PFSK-1 (cell line): ENCODE measurements around the gene FCSK.

Experiments used
- FOXP2 ChIP-seq: optimal IDR thresholded peaks from 2 replicates; pipeline ENCODE3; 2011; ENCODE audit warnings: borderline replicate concordance, control low read depth, inconsistent platforms; ENCODE audit not compliant: insufficient read depth; ENCODE audit errors: extremely low read length, extremely low read depth
- POLR2AphosphoS5 ChIP-seq: IDR thresholded peaks from 2 replicates; pipeline ENCODE4 v1.6.1; 2012; ENCODE audit warnings: low read depth, mild to moderate bottlenecking, control low read depth, low read length, moderate library complexity
- REST ChIP-seq, 2 experiments: IDR thresholded peaks; 2 replicates each; pipeline versions ENCODE4 v1.6.1 to v1.8.0; 2011 to 2012; ENCODE audit warnings: low read depth in 2 of 2, low read length in 2 of 2, control low read depth in 1 of 2, inconsistent platforms in 1 of 2, mild to moderate bottlenecking in 1 of 2, moderate library complexity in 1 of 2; ENCODE audit not compliant: insufficient read depth in 1 of 2
- SIN3A ChIP-seq: IDR thresholded peaks from 2 replicates; pipeline ENCODE4 v1.6.1; 2012; ENCODE audit warnings: mild to moderate bottlenecking, low read length, moderate library complexity, borderline replicate concordance; ENCODE audit not compliant: insufficient read depth
- TAF1 ChIP-seq: IDR thresholded peaks from 2 replicates; pipeline ENCODE4 v1.6.1; 2012; ENCODE audit warnings: low read length, control low read depth, borderline replicate concordance; ENCODE audit not compliant: insufficient read depth

FCSK gene

GRCh38 chr16:70468776-70469525, 14.6 kb downstream of the FCSK start:
- TF ChIP-seq TAF1 (no peak), FOXP2 (no peak), SIN3A (no peak)

DNA sequence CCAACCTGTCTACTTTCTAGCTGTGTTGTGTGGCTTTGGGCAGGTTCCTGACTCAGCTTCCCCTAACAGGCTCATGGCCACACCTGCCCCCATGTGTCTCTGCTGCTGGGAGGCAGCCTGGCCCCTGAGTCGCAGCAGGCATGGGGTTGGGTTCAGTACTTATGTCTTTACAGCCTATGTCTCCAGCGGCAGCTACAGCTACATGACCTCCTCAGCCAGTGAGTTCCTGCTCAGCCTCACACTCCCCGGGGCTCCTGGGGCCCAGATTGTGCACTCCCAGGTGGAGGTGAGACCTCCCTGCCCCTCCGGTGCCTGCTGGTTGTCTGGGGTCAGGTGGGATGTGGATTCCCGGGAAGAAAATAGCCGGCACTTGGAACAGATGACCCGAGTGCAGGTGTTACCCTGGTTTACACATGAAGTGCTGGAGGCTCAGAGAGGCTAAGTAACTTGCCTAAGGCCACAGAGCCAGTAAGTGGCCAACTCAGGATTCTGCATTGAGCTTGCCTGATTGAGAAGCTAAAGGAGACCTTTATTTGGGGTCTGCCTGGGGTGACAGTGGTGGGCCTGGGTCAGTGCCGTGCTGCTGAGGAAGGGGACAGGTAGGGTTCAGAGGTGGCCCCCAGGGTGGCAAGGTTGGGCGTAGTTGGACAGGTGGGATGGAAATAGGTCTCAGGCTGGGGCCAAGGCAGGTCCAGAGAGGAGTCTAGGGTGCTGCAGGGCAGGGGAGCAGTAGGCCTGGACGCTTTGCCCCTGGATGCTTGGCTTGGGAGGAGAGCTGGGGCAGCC, 15.9 kb downstream of the FCSK start:
- TF ChIP-seq TAF1 (no peak), SIN3A (no peak), REST (IDR thresholded peaks at IDR 0.05; ENCODE audit: insufficient read depth in 1 of 2, low read depth in 2 of 2, low read length in 2 of 2) (no peak), FOXP2 (no peak), POLR2AphosphoS5 (no peak)

DNA sequence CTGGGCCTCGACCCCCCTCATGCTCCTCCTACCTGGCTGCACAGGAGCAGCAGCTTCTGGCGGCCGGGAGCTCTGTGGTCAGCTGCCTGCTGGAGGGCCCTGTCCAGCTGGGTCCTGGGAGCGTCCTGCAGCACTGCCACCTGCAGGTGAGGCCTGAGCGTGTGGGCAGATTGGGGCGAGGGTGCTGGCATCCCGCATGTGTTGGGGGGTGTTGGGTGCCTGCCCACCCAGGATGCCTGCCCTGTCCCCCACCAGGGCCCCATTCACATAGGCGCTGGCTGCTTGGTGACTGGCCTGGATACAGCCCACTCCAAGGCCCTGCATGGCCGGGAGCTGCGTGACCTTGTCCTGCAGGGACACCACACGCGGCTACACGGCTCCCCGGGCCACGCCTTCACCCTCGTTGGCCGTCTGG, 16.5 kb downstream of the FCSK start:
- TF ChIP-seq SIN3A = no peak
- peak; percentile 40 for TF ChIP-seq FOXP2
- TF ChIP-seq REST (IDR thresholded peaks at IDR 0.05; ENCODE audit: insufficient read depth in 1 of 2, low read depth in 2 of 2, low read length in 2 of 2) = no peak
- TF ChIP-seq TAF1 = no peak

GRCh38 chr16:70472786-70473433, 18.5 kb downstream of the FCSK start:
- TF ChIP-seq TAF1 (no peak), FOXP2 (no peak), SIN3A (no peak), REST (IDR thresholded peaks at IDR 0.05; ENCODE audit: insufficient read depth in 1 of 2, low read depth in 2 of 2, low read length in 2 of 2) (no peak), POLR2AphosphoS5 (no peak)
